Prostate gland (tissue), 2 donors: ENCODE measurements around the gene SSBP3. TPM values are rescaled to one million over a fixed set of nuclear protein-coding genes. Genes with fewer than 3 reads are reported as not detected.

Experiments
- DNase-seq: peaks from one replicate; pipeline ENCODE4 v3.0.0-alpha.2; 2019; ENCODE audit warnings: low spot score
- H3K27ac ChIP-seq, 2 donors: fragments of 200-600 bp; sonication (generic); 2 replicates each; pipeline ENCODE4 v1.5.1; 2017 to 2019
- H3K27me3 ChIP-seq: fragments of 200-600 bp; sonication (generic); replicated peaks from 2 replicates; pipeline ENCODE4 v1.5.1; 2019; ENCODE audit not compliant: insufficient read depth
- H3K36me3 ChIP-seq, 2 donors: fragments of 200-600 bp; sonication (generic); 1 replicate in 1 of 2; 2 replicates in 1 of 2; pipeline versions ENCODE4 v1.5.1 to v1.8.1; 2017 to 2019
- H3K4me1 ChIP-seq: fragments of 200-600 bp; sonication (generic); replicated peaks from 2 replicates; pipeline ENCODE4 v1.5.1; 2019
- H3K4me3 ChIP-seq, 2 donors: fragments of 200-600 bp; sonication (generic); 2 replicates each; pipeline ENCODE4 v1.5.1; 2017 to 2019
- H3K9me3 ChIP-seq: fragments of 200-600 bp; sonication (generic); 2 replicates; pipeline ENCODE4 v1.5.1; 2017
- CTCF ChIP-seq, 4 experiments: fragments of 200-600 bp in 2 of 4; fragments of 450-650 bp in 2 of 4; sonication (generic) in 2 of 4; IDR thresholded peaks; 1 replicate in 3 of 4; 2 replicates in 1 of 4; pipeline ENCODE4 v1.5.1; 2016 to 2019; ENCODE audit warnings: antibody characterized with exemption in 4 of 4, mild to moderate bottlenecking in 2 of 4, moderate library complexity in 2 of 4
- POLR2A ChIP-seq: fragments of 450-650 bp; IDR thresholded peaks from one replicate; pipeline ENCODE4 v1.6.1; 2016; ENCODE audit warnings: antibody characterized with exemption, mild to moderate bottlenecking
- POLR2AphosphoS5 ChIP-seq: sonication (generic); formaldehyde crosslinking; IDR thresholded peaks from one replicate; pipeline ENCODE4 v1.6.1; 2017; ENCODE audit warnings: antibody characterized with exemption
- WGBS: methylation state at CpG from one replicate; pipeline ENCODE4 v1.1.5; 2018; 5-methylcytosine and 5-hydroxymethylcytosine counted together
- intact Hi-C: fragments of 100-400 bp; cut with DNase I; formaldehyde crosslinking; loops from one replicate; pipeline ENCODE4 v1.14.2; 2022
- total RNA-seq, 2 donors: library from RNA; depleted of rRNA; stranded (reverse); fragments of >200 nt; gene quantifications; one replicate each; pipeline ENCODE4 v1.1.0, GENCODE V29; 2016

The SSBP3 gene
- total RNA-seq, 2 donors from 2014 or later: 45.0 to 94.4 TPM

- TF ChIP-seq CTCF (IDR thresholded peaks at IDR 0.05) (no peak), POLR2AphosphoS5 (no peak), POLR2A (no peak)
- intact Hi-C loops: loop anchor here (5.0 kb wide), 1 partner anchor 96 kb away; the partner anchor contains the start of gene SSBP3
- DNase-seq: no peak
Observed at GRCh38 chr1:54311506-54311905, 94.7 kb downstream of the SSBP3 start.

GRCh38 chr1:54310439-54311328 lies 95.5 kb downstream of the SSBP3 start:
- Histone ChIP-seq H3K4me3 (no peak overlapping the region), H3K9me3 (no peaks in the 10 kb centered on the region), H3K27me3 (no peaks in the 10 kb centered on the region), H3K36me3 (no peaks in the 10 kb centered on the region), H3K4me1 (peaks cover 41% of the 10 kb centered on the region), H3K27ac (no peak overlapping the region)
- intact Hi-C loops: loop anchor here (5.0 kb wide), 1 partner anchor 97 kb away; the partner anchor contains the start of gene SSBP3
- DNase-seq: no peak
- 60% methylated on average over 12 of the region's 12 CpGs for WGBS
- TF ChIP-seq POLR2AphosphoS5 (no peak), POLR2A (no peak), CTCF (IDR thresholded peaks at IDR 0.05) (peak in 3 of 4 experiments; percentile 30 to 57 (median 33))

More at GRCh38 chr1:54311506-54311905, 94.7 kb downstream of the SSBP3 start:
- 68% methylated on average over 7 of the region's 7 CpGs for WGBS
- H3K4me3 ChIP-seq: no peak overlapping the region
- no peaks in the 10 kb centered on the region for H3K9me3 ChIP-seq
- H3K36me3 ChIP-seq: no peaks in the 10 kb centered on the region
- H3K4me1 ChIP-seq: peaks cover 41% of the 10 kb centered on the region
- no peak overlapping the region for H3K27ac ChIP-seq
- H3K27me3 ChIP-seq: no peaks in the 10 kb centered on the region

GRCh38 chr1:54309631-54310366 lies 96.4 kb downstream of the SSBP3 start:
- WGBS: 24% methylated on average over 19 of the region's 19 CpGs
- no peaks in the 10 kb centered on the region for H3K36me3 ChIP-seq
- intact Hi-C loops: loop anchor here (5.0 kb wide), 1 partner anchor 98 kb away; the partner anchor contains the start of gene SSBP3
- no peaks in the 10 kb centered on the region for H3K9me3 ChIP-seq
- TF ChIP-seq CTCF (IDR thresholded peaks at IDR 0.05): no peak
- no peak for TF ChIP-seq POLR2A
- TF ChIP-seq POLR2AphosphoS5: no peak
- H3K4me3 ChIP-seq: no peak overlapping the region
- no peak for DNase-seq
- H3K4me1 ChIP-seq: peaks cover 32% of the 10 kb centered on the region
- H3K27ac ChIP-seq: peak overlapping the region in 1 of 2 donors; percentile 12
- H3K27me3 ChIP-seq: no peaks in the 10 kb centered on the region

GRCh38 chr1:54307305-54307704 lies 98.9 kb downstream of the SSBP3 start:
- no peak for DNase-seq
- H3K9me3 ChIP-seq: no peaks in the 10 kb centered on the region
- H3K27me3 ChIP-seq: no peaks in the 10 kb centered on the region
- no peak overlapping the region for H3K27ac ChIP-seq
- H3K4me3 ChIP-seq: no peak overlapping the region
- H3K4me1 ChIP-seq: peaks cover 13% of the 10 kb centered on the region
- TF ChIP-seq CTCF (IDR thresholded peaks at IDR 0.05) (no peak), POLR2AphosphoS5 (no peak), POLR2A (no peak)
- no peaks in the 10 kb centered on the region for H3K36me3 ChIP-seq
- 97% methylated on average over 3 of the region's 3 CpGs for WGBS
- intact Hi-C loops: no loop called here
